NK-92 (cell line): ENCODE results near the gene DOCK11.

Experiments used
- DNase-seq: peaks from one replicate; lab custom pipeline; 2025; ENCODE audit not compliant: unreplicated experiment; lab: John Stamatoyannopoulos, UW

The DOCK11 gene

DNA sequence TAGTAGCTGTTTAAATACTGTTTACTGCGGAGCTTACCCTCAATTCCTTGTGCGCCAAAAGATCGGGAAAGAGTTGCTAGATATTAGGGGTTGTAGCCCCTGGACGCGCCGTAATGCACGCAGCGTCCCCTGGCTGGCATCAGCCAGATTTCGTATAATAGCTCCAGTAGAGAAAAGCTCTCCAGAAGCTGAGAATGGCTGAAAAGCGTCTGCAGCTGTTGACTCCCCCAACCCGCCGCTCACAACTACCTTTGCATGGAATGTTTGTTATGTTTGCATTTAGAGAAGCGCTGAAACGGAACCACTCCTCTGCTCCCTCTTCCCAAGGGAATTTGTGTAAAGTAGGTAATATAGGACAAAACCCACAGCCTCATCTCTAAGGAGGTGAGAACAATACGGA is 3.7 kb downstream of the DOCK11 start:
- DNase-seq: no peak

DNA sequence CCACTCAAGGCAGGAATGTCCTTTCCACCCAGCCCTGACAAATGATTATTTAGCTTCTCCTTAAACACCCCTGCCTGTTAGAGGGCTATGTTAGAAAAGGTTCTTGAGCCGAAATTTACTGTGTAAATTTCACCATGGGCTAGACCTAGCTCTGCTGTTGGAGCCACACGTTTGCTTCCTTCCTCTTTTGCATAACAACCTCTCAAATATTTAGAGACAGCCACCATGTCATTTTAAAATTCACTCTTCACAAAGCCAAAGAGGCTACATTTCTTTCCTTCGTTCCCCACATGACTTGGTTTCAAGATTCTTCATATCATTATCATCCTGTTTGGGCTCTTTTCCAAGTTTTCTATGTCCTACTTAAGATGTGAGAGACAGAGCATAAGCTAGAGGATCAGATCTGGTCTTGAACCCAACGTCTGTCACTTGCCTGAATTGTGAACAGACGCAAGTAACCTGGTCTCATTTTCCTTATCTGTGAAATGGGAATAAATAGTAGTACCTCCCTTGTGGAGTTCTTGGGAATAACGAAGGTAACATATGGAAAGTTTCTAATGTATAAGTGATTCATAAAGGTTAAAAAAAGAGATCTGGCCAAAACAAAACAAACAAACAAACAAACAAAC is 6.7 kb downstream of the DOCK11 start:
- no peak for DNase-seq

DNA sequence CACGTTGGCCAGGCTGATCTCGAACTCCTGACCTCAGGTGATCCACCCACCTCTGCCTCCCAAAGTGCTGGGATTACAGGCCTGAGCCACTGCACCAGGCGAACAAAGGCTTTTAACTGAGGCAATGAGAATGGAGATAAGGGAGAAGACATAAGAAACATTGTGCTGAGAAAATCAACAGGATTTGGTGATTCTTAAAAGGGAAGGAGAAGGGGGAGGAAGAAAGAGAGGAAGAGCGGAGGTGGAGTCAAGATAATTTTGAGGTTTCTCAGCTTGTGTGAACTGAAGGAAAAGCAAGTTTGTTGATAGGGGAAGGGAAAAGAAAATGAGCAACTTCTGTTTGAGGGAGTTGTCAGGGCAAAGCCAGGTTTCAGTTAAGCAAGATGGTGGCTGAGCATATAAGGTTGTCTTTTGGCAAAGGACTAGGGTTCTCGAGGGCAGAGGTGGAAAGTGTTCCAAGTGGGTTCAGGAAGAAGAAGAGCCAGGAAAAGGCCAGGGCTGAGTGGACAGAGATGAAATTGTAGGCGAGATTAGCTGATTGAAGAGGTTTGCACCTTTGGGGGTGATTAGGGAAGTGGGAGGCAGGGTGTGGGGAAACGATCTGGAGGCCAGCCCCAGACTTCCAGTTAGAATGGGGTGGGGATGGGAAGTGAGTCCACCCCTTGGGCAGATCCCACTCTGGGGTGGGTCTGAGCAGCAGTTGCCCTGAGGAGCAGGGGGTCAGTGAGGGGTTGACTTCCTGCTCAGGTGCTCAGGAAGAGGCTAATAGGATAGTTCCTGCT is 7.8 kb downstream of the DOCK11 start:
- no peak for DNase-seq

DNA sequence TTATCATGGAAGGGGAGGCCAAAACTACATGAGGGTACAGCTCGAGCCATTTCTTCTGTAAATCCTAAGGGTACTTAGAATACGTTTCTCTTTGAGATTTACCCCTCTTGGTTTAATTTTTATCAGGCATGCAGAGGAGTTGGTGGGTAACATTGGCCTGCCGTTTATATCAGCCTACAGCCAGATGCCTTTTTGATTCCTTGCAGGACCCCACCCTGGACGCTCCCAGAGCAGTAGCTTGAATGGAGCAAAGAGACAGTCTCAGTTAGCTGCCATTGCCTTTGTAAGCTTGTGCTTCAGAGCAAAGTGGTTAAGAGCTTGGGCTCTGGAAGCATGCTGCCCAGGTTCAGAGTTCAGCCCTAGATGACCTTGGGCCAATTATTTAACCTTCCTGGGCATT is 9.0 kb downstream of the DOCK11 start:
- no peak for DNase-seq

GRCh38 chrX:118506805-118507480 is 11.3 kb downstream of the DOCK11 start:
- no peak for DNase-seq

DNA sequence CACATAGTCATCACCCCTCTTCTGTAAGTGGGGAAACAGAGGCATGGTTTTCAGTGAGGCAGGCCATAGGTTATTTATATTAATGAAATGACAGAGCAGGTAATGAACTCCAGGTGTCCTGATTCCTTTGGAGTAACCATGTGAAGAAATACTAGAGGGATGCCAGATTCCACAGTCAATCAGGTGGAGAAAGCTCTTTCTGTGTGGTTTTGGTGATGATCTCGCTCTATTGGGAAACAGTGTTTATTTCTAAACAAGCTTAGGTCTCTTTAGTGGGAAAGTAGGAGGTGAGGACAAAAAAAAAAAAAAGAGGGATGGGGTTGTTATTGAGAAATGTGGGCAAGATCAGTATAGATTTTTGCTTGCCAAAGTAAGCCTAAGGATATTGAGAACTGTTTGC is 12.2 kb downstream of the DOCK11 start:
- no peak for DNase-seq

- DNase-seq: no peak
Measured at GRCh38 chrX:118508221-118508620, 12.6 kb downstream of the DOCK11 start.

DNA sequence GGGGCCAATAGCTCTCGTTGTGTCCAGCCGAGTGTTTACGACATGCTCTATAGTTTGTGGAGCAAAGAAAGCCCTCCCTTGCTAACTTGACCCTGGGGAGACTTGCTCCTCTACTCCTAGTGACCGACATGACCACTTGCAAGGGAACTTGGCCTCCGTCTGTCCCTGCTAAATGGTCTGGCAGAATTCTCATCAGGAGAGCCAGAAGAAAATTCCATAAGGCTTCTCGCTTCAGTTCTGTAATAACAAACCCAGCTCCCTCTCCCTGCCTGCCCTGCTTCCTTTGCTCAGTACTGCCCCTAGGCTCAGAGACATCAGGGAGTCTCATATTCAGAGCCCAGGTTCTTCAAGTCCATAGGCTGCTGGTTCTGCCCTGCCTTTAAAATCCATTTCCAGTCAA is 13.0 kb downstream of the DOCK11 start:
- DNase-seq: no peak

- no peak for DNase-seq
Measured at GRCh38 chrX:118510111-118510510, 14.5 kb downstream of the DOCK11 start.

- no peak for DNase-seq
Measured at GRCh38 chrX:118513120-118513898, 17.7 kb downstream of the DOCK11 start.

DNA sequence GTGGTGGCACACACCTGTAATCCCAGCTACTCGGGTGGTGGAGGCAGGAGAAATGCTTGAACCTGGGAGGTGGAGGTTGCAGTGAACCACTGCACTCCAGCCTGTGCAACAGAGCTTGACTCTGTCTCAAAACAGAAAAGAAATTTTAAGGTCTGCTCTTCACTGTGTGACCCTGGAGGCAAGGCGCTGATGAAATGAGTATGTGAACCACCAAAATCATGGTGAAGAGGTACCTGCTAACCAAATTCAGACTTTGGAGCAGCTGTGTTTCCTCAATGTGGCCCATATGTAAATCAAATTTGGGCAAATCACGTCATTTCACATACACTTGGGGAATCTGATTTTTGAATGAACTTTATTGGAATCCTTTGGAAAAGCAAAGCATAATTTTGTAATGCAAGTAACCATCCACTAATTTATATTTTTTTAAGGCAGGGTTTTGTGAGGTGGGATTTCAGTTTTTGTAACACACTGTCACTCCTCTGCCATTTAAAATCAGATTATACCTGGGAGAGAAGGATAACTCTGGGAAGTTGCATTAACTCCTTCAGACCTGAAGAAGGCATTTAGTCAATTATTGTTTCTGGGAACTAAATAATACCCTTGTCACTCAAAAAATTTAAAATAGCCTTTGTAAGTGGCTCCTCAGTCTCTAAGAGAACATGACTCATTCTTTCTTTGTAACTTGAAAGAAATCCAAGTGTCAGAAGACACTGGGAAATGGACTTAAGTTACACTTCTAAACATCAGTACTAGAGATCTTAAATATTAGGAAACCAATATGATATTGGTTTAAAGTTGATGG is 24.0 kb downstream of the DOCK11 start:
- no peak for DNase-seq

- no peak for DNase-seq
Measured at GRCh38 chrX:118520216-118521206, 24.9 kb downstream of the DOCK11 start.

DNA sequence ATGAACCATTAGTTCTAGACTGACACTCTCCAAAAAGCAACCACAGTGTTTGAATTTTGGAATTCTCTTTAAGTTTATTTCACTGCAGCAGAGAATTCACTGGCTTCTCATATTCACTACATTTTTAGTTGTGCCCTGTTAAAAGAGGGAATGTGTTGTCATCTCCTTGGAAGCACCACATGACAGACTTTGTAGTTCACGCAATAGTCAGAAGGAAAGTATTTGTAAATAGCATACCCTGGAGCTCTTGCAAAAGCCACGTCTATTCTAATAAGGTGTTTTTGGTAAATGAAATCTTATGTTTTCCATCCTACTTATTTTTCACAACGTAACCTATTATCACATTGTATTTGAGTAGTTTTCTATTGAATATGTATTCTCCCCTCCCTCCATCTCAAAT is 25.8 kb downstream of the DOCK11 start:
- no peak for DNase-seq

- DNase-seq: no peak
Measured at GRCh38 chrX:118522230-118522926, 26.8 kb downstream of the DOCK11 start.

DNA sequence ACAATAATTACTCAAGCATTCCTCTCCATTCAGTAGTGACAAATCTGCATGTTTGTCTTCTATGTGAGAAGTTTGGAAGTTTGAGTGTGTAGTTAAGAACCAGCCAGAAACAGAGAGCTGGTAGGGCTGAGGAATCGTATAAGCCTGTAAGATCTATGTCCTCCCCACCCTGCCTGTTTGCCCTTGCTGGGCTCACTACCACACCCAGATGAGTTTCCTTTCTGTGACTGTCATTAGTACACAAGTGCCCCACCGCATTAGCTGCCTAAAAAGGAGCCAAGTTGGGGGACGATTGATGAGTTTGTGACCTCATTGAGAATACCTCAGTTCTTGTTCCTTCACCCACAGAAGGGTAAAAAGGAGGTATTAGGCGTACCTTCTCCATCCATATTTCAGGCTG is 28.3 kb downstream of the DOCK11 start:
- no peak for DNase-seq

DNA sequence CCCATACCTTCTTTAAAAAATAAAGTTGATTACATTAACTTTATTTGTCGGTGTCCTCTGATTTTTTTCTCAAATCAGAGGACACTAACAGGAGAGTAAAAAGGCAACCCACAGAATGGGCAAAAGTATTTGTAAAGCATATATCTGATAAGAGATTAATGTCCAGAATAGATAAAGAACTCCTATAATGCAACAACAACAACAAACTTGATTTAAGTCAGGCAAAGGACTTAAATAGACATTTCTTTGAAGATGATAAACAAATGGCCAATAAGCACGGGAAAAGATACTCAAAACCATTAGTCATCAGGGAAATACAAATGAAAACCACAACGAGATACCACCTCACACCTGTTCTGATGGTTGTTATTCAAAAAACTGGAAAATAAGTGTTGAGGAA is 28.7 kb downstream of the DOCK11 start:
- DNase-seq: no peak

DNA sequence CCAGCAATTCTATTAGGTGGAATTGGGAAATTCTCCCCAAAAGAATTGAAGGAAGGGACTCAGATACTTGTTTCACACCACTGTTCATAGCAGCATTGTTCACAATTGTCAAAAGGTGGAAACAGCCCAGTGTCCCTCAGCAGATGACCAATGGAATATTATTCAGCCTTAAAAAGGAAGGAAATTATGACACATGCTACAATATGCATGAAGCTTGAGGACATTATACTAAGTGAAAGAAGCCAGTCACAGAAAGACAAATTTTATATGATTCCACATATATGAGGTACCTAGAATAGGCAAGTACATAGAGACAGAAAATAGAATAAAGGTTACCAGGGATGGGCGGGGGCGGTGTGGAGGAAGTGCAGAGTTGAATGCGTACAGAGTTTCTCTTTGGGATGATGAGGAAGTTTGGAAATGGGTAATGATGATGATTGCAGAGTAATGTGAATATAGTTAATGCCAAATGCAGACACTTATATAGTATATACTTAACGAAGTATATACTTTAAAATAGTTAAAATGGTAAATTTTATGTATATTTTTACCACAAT is 29.6 kb downstream of the DOCK11 start:
- DNase-seq: no peak

DNA sequence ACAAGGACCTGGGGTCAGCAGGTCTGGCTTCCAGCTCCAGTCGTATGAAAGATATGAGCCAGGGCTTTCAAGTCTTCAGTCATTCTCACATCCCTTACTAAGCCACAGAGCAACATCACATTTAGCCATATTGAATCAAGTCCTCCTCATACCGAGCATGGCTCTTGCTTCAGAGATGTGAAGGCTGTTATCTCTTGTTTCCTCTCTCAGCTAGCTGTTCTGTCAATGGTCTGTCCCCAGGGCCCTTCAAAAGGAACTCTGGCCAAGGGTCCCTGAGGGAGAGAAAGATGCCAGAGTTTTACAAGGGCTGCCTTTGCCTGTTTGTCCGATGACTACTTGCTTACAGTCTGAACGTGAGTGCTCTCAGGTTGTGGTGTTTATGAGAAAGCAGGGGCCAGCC is 30.5 kb downstream of the DOCK11 start:
- no peak for DNase-seq
